ENCODE data around the gene IFT27. TPM values are rescaled to one million over a fixed set of nuclear protein-coding genes. Genes with fewer than 3 reads are reported as not detected.

The IFT27 gene
- total RNA-seq, 1 donor from 2014 or later, result 31.2 TPM

DNA sequence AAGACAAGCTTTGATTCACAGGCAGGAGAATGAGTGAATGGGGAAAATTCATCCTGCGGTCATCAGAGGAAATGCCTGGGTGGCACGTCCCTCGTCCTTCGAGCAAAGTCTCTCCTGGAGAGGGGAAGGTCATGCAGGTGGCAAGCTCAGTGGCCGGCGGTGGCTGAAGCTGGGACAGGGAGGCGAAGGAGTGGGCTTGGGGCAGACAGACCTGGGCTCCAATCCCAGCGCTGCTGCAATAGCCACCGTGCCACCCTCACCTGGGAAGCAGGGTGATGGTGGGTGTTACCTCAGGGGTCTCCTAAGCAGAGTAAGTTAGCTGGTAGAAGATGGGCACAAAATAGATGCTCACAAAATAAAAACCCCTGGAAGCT lies 49.9 kb downstream of the IFT27 start:
- TF ChIP-seq, protein P1, sequence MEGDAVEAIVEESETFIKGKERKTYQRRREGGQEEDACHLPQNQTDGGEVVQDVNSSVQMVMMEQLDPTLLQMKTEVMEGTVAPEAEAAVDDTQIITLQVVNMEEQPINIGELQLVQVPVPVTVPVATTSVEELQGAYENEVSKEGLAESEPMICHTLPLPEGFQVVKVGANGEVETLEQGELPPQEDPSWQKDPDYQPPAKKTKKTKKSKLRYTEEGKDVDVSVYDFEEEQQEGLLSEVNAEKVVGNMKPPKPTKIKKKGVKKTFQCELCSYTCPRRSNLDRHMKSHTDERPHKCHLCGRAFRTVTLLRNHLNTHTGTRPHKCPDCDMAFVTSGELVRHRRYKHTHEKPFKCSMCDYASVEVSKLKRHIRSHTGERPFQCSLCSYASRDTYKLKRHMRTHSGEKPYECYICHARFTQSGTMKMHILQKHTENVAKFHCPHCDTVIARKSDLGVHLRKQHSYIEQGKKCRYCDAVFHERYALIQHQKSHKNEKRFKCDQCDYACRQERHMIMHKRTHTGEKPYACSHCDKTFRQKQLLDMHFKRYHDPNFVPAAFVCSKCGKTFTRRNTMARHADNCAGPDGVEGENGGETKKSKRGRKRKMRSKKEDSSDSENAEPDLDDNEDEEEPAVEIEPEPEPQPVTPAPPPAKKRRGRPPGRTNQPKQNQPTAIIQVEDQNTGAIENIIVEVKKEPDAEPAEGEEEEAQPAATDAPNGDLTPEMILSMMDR (IDR thresholded peaks at IDR 0.05; ENCODE audit: borderline replicate concordance), result no peak
- no peak overlapping the region for H3K4me3 ChIP-seq
- no peaks in the 10 kb centered on the region for H3K4me1 ChIP-seq
- intact Hi-C loops (cut with micrococcal nuclease), result no loop called here
- H3K36me3 ChIP-seq, result no peaks in the 10 kb centered on the region
- DNase-seq, result no peak
- no peaks in the 10 kb centered on the region for H3K9me3 ChIP-seq (replicated peaks)
- H3K27ac ChIP-seq (replicated peaks), result no peak overlapping the region
- peaks cover 91% of the 10 kb centered on the region for H3K27me3 ChIP-seq (ENCODE audit: low read depth)

DNA sequence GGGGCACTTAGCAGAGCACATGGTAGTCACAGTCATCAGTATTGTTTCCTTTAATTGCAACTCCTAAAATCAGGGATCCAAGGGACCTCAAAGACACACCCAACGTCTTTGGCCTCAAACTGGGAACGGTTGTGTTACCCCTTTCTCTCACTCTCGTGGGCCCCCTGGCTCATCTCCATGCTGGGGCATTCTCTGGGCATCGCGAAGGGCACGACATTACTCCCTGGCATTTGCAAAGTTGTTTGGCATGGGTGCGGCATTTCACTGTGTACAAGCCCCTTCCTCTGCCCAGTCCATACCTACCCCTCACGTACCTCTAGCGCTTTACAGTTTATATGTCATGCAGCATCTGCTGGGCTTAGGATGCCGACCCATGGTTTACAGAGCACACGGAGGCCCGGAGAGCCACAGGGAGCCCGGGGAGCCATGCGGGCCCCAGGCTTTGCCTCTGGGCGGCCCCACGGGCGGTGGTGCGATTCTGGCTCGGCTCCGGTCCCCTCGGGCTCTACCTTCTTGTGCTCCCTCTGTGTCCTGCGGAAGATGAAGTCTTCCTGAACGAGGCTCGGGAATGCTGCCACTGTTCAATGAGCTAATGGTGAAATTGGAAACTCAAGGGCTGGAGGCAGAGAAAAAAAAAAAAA lies 50.4 kb downstream of the IFT27 start:
- Histone ChIP-seq H3K4me3 (no peak overlapping the region), H3K36me3 (no peaks in the 10 kb centered on the region), H3K4me1 (no peaks in the 10 kb centered on the region), H3K27me3 (ENCODE audit: low read depth) (peaks cover 94% of the 10 kb centered on the region), H3K9me3 (replicated peaks) (no peaks in the 10 kb centered on the region), H3K27ac (replicated peaks) (no peak overlapping the region)
- TF ChIP-seq, protein P1 (IDR thresholded peaks at IDR 0.05; ENCODE audit: borderline replicate concordance), result no peak
- no peak for DNase-seq
- intact Hi-C loops (cut with micrococcal nuclease), result no loop called here

DNA sequence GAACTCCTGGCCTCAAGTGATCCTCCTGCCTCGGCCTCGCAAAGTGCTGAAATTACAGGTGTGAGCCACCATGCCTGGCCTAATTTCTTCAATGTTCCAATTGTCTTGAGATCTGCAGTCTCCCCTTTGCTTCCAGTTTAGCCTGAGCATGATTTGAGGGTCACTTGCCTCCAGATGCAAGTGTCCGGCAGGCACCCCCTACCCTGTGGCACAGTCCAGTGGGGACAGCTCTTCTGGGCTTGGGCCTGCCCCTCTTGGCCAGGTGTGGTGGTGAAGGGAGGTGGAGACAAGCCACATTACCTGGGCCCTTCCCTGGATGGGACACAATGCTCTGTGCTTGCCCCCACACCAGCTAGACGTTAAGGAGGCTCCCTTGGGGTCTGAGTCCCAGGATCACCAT lies 51.1 kb downstream of the IFT27 start:
- Histone ChIP-seq H3K4me3 (no peak overlapping the region), H3K36me3 (no peaks in the 10 kb centered on the region), H3K27ac (replicated peaks) (no peak overlapping the region), H3K27me3 (ENCODE audit: low read depth) (peaks cover 94% of the 10 kb centered on the region), H3K4me1 (no peaks in the 10 kb centered on the region), H3K9me3 (replicated peaks) (no peaks in the 10 kb centered on the region)
- intact Hi-C loops (cut with micrococcal nuclease), result no loop called here
- DNase-seq, result no peak
- TF ChIP-seq, protein P1 (IDR thresholded peaks at IDR 0.05; ENCODE audit: borderline replicate concordance), result no peak

DNA sequence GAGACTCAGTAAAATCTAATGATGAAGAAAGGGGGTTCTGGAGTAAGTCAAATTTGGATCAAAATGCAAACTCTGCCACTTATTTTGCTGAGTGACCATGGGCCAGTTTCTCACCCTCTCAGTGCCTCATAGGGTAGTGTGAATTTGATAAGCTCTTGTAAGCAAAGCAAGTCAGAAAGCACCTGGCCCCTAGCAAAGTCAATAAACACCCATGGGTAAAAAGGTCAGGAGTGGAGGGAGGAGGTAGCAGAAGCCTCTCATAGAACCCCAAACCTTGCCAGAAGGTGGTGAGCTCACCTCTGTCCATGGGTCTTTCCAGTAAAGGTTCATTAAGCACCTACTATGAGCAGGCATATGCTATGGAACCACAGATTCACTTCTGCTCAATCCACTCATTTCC lies 53.9 kb downstream of the IFT27 start:
- intact Hi-C loops (cut with micrococcal nuclease), result no loop called here
- Histone ChIP-seq H3K4me1 (no peaks in the 10 kb centered on the region), H3K27me3 (ENCODE audit: low read depth) (peaks cover 98% of the 10 kb centered on the region), H3K36me3 (no peaks in the 10 kb centered on the region), H3K9me3 (replicated peaks) (no peaks in the 10 kb centered on the region), H3K4me3 (no peak overlapping the region), H3K27ac (replicated peaks) (no peak overlapping the region)
- TF ChIP-seq, protein P1 (IDR thresholded peaks at IDR 0.05; ENCODE audit: borderline replicate concordance), result no peak
- no peak for DNase-seq

DNA sequence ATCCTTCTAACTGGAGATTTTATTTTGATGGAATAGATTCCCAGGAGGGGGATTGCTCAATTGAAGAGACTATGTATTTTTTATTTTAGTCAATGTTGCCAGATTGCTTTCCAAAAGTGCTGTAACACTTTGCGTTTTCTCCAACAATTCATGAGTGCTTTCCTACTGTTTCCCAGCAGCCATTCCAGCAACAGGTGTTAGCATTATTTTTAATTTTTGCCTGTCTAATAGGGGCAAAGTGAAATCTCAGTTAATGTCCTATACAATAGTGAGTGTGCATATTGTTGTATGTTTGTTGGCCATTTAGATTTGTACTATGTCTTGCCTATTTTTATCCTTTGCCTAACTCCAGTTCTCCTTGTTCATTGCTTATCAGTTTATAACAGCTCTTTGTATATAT lies 60.3 kb downstream of the IFT27 start:
- TF ChIP-seq, protein P1 (IDR thresholded peaks at IDR 0.05; ENCODE audit: borderline replicate concordance), result no peak
- intact Hi-C loops (cut with micrococcal nuclease), result no loop called here

More for the DNA sequence above, 60.3 kb downstream of the IFT27 start:
- H3K4me1 ChIP-seq, result no peaks in the 10 kb centered on the region
- DNase-seq, result no peak
- H3K36me3 ChIP-seq, result no peaks in the 10 kb centered on the region
- no peak overlapping the region for H3K27ac ChIP-seq (replicated peaks)
- H3K4me3 ChIP-seq, result no peak overlapping the region
- H3K9me3 ChIP-seq (replicated peaks), result no peaks in the 10 kb centered on the region
- peaks cover 83% of the 10 kb centered on the region for H3K27me3 ChIP-seq (ENCODE audit: low read depth)
